GM15510 (cell line): Measurements from ENCODE around the gene HECTD3.

Experiments
- POLR2A ChIP-seq: IDR thresholded peaks from 3 replicates; pipeline ENCODE4 v1.6.1; 2011; ENCODE audit warnings: borderline replicate concordance; ENCODE audit not compliant: insufficient read length; ENCODE audit errors: extremely low read depth

HECTD3 gene

GRCh38 chr1:44962729-44963128, 48.4 kb downstream of the HECTD3 start:
- no peak for TF ChIP-seq POLR2A
